Neural cell (in vitro differentiated cells): Measurements from ENCODE around the gene EPAS1. TPM values are rescaled to one million over a fixed set of nuclear protein-coding genes. Genes with fewer than 3 reads are reported as not detected.

Experiments used
- H2AFZ ChIP-seq: fragments of 200-600, 300-800 bp; sonication (generic), shearing (Covaris generic); 2 replicates; pipeline ENCODE4 v1.6.0; 2014; ENCODE audit warnings: low read depth, mild to moderate bottlenecking, antibody characterized with exemption, low read length, moderate library complexity
- H3F3A ChIP-seq: fragments of 200-600 bp; shearing (Covaris generic); 2 replicates; pipeline ENCODE4 v1.6.1; 2016; ENCODE audit warnings: mild to moderate bottlenecking, moderate library complexity, mixed read lengths, antibody characterized with exemption, low read length; ENCODE audit not compliant: insufficient read depth, poor library complexity, severe bottlenecking
- H3K27ac ChIP-seq: fragments of 200-600, 300-800 bp; sonication (generic), shearing (Covaris generic); 2 replicates; pipeline ENCODE4 v1.5.1; 2014; ENCODE audit warnings: mild to moderate bottlenecking, low read length, moderate library complexity
- H3K27me3 ChIP-seq: fragments of 300-800, 200-600 bp; sonication (generic), shearing (Covaris generic); 2 replicates; pipeline ENCODE4 v1.6.0; 2014; ENCODE audit warnings: mild to moderate bottlenecking, low read depth, low read length, moderate library complexity; ENCODE audit not compliant: insufficient read depth
- H3K36me3 ChIP-seq: fragments of 300-800, 200-600 bp; sonication (generic), shearing (Covaris generic); 2 replicates; pipeline ENCODE4 v1.5.1; 2014; ENCODE audit warnings: mild to moderate bottlenecking, antibody characterized with exemption, low read length, moderate library complexity; ENCODE audit not compliant: insufficient read depth
- H3K4me2 ChIP-seq: fragments of 300-800, 200-600 bp; sonication (generic), shearing (Covaris generic); 2 replicates; pipeline ENCODE4 v1.6.0; 2014; ENCODE audit warnings: mild to moderate bottlenecking, low read length
- H3K4me3 ChIP-seq: fragments of 300-800, 200-600 bp; sonication (generic), shearing (Covaris generic); 2 replicates; pipeline ENCODE4 v1.5.1; 2014; ENCODE audit warnings: mild to moderate bottlenecking, low read length, moderate library complexity
- H3K79me2 ChIP-seq: fragments of 200-600 bp; shearing (Covaris generic); replicated peaks from 2 replicates; pipeline ENCODE4 v1.6.0; 2014; ENCODE audit warnings: mild to moderate bottlenecking, low read length, moderate library complexity; ENCODE audit not compliant: insufficient read depth
- H3K9ac ChIP-seq: fragments of 300-800, 200-600 bp; sonication (generic), shearing (Covaris generic); 2 replicates; pipeline ENCODE4 v1.6.1; 2016; ENCODE audit warnings: mild to moderate bottlenecking, low read length, mixed read lengths
- H3K9me2 ChIP-seq: fragments of 200-600 bp; shearing (Covaris generic); 2 replicates; pipeline ENCODE4 v1.6.1; 2016; ENCODE audit warnings: mild to moderate bottlenecking, low read length, mixed read lengths; ENCODE audit not compliant: insufficient read depth
- H3K9me3 ChIP-seq: fragments of 200-600, 300-800 bp; sonication (generic), shearing (Covaris generic); 2 replicates; pipeline ENCODE4 v1.6.1; 2016; ENCODE audit warnings: mild to moderate bottlenecking, mixed run types, low read length, moderate library complexity, mixed read lengths
- H4K20me1 ChIP-seq: fragments of 200-600 bp; shearing (Covaris generic); 2 replicates; pipeline ENCODE4 v1.6.1; 2016; ENCODE audit warnings: mild to moderate bottlenecking, mixed run types; ENCODE audit not compliant: insufficient read depth
- EP300 ChIP-seq: fragments of 450-650 bp; conservative IDR thresholded peaks from 2 replicates; pipeline ENCODE4 v1.6.1; 2014; ENCODE audit warnings: antibody characterized with exemption, mild to moderate bottlenecking, moderate library complexity; ENCODE audit not compliant: poor library complexity, severe bottlenecking
- EZH2 ChIP-seq: fragments of 200-600, 300-800 bp; shearing (Covaris generic), sonication (generic); IDR thresholded peaks from 2 replicates; pipeline ENCODE4 v1.6.1; 2014; ENCODE audit warnings: antibody characterized with exemption, low read length, borderline replicate concordance, mild to moderate bottlenecking; ENCODE audit not compliant: insufficient read depth, poor library complexity, severe bottlenecking
- MXI1 ChIP-seq: fragments of 450-650 bp; conservative IDR thresholded peaks from 2 replicates; pipeline ENCODE4 v1.6.1; 2014; ENCODE audit warnings: antibody characterized with exemption, mild to moderate bottlenecking; ENCODE audit not compliant: poor library complexity, severe bottlenecking
- POLR2AphosphoS5 ChIP-seq: IDR thresholded peaks from 2 replicates; pipeline ENCODE4 v1.6.1; 2012
- RAD21 ChIP-seq: fragments of 450-650 bp; conservative IDR thresholded peaks from 2 replicates; pipeline ENCODE4 v1.6.1; 2014; ENCODE audit warnings: antibody characterized with exemption, mild to moderate bottlenecking, moderate library complexity
- SMC3 ChIP-seq: fragments of 450-650 bp; conservative IDR thresholded peaks from 2 replicates; pipeline ENCODE4 v1.6.1; 2014; ENCODE audit warnings: antibody characterized with exemption, mild to moderate bottlenecking, moderate library complexity; ENCODE audit not compliant: poor library complexity
- TAF1 ChIP-seq: IDR thresholded peaks from 2 replicates; pipeline ENCODE4 v1.6.1; 2012; ENCODE audit warnings: low read depth
- polyA plus RNA-seq: library from polyadenylated mRNA; depleted of rRNA; stranded (reverse); fragments of >200 nt; gene quantifications from 2 replicates; pipeline ENCODE4 v1.2.3, GENCODE V29; 2014
- TF ChIP-seq, protein P1 (sequence below): fragments of 450-650 bp; IDR thresholded peaks from 2 replicates; pipeline ENCODE4 v1.5.1; 2014; ENCODE audit warnings: antibody characterized with exemption, mild to moderate bottlenecking, moderate library complexity; ENCODE audit not compliant: poor library complexity, severe bottlenecking
- TF ChIP-seq, protein P2 (sequence below): IDR thresholded peaks from 2 replicates; pipeline ENCODE4 v1.6.1; 2012; ENCODE audit warnings: borderline replicate concordance

Gene EPAS1
- polyA plus RNA-seq, 1 donor from 2014 or later: not detected

DNA sequence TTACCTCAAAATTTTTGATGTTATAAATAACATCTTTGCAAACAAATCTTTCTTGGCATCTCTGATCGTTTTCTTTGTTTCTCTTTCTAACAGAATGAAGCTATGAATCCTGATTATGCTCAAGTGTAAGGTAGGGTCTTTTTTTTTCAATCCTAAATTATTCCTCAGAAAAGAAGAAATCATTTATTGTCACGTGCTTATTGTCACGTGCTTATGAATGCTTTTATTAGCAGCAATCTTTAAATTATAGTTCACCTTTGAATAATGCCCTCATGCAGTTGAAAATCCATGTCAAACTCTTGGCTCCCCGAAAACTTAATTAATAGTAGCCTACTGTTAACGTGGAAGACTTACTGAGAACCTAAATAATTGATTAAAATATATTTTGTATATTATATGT, 39.2 kb upstream of the EPAS1 start:
- no peaks in the 10 kb centered on the region for H3K36me3 ChIP-seq
- no peaks in the 10 kb centered on the region for H3K27me3 ChIP-seq
- H3F3A ChIP-seq: no peaks in the 10 kb centered on the region
- TF ChIP-seq, protein P1, sequence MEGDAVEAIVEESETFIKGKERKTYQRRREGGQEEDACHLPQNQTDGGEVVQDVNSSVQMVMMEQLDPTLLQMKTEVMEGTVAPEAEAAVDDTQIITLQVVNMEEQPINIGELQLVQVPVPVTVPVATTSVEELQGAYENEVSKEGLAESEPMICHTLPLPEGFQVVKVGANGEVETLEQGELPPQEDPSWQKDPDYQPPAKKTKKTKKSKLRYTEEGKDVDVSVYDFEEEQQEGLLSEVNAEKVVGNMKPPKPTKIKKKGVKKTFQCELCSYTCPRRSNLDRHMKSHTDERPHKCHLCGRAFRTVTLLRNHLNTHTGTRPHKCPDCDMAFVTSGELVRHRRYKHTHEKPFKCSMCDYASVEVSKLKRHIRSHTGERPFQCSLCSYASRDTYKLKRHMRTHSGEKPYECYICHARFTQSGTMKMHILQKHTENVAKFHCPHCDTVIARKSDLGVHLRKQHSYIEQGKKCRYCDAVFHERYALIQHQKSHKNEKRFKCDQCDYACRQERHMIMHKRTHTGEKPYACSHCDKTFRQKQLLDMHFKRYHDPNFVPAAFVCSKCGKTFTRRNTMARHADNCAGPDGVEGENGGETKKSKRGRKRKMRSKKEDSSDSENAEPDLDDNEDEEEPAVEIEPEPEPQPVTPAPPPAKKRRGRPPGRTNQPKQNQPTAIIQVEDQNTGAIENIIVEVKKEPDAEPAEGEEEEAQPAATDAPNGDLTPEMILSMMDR: no peak
- TF ChIP-seq RAD21: no peak
- no peak for TF ChIP-seq MXI1
- TF ChIP-seq POLR2AphosphoS5: no peak
- TF ChIP-seq EZH2: no peak
- TF ChIP-seq, protein P2, sequence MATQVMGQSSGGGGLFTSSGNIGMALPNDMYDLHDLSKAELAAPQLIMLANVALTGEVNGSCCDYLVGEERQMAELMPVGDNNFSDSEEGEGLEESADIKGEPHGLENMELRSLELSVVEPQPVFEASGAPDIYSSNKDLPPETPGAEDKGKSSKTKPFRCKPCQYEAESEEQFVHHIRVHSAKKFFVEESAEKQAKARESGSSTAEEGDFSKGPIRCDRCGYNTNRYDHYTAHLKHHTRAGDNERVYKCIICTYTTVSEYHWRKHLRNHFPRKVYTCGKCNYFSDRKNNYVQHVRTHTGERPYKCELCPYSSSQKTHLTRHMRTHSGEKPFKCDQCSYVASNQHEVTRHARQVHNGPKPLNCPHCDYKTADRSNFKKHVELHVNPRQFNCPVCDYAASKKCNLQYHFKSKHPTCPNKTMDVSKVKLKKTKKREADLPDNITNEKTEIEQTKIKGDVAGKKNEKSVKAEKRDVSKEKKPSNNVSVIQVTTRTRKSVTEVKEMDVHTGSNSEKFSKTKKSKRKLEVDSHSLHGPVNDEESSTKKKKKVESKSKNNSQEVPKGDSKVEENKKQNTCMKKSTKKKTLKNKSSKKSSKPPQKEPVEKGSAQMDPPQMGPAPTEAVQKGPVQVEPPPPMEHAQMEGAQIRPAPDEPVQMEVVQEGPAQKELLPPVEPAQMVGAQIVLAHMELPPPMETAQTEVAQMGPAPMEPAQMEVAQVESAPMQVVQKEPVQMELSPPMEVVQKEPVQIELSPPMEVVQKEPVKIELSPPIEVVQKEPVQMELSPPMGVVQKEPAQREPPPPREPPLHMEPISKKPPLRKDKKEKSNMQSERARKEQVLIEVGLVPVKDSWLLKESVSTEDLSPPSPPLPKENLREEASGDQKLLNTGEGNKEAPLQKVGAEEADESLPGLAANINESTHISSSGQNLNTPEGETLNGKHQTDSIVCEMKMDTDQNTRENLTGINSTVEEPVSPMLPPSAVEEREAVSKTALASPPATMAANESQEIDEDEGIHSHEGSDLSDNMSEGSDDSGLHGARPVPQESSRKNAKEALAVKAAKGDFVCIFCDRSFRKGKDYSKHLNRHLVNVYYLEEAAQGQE: no peak
- TF ChIP-seq SMC3: no peak
- no peak for TF ChIP-seq EP300
- no peak for TF ChIP-seq TAF1
- H3K9me2 ChIP-seq: no peaks in the 10 kb centered on the region
- no peak overlapping the region for H3K27ac ChIP-seq
- H3K9me3 ChIP-seq: no peaks in the 10 kb centered on the region
- H3K79me2 ChIP-seq: no peaks in the 10 kb centered on the region
- H3K4me2 ChIP-seq: no peak overlapping the region
- no peak overlapping the region for H2AFZ ChIP-seq
- H3K9ac ChIP-seq: no peak overlapping the region
- no peak overlapping the region for H3K4me3 ChIP-seq
- no peaks in the 10 kb centered on the region for H4K20me1 ChIP-seq

DNA sequence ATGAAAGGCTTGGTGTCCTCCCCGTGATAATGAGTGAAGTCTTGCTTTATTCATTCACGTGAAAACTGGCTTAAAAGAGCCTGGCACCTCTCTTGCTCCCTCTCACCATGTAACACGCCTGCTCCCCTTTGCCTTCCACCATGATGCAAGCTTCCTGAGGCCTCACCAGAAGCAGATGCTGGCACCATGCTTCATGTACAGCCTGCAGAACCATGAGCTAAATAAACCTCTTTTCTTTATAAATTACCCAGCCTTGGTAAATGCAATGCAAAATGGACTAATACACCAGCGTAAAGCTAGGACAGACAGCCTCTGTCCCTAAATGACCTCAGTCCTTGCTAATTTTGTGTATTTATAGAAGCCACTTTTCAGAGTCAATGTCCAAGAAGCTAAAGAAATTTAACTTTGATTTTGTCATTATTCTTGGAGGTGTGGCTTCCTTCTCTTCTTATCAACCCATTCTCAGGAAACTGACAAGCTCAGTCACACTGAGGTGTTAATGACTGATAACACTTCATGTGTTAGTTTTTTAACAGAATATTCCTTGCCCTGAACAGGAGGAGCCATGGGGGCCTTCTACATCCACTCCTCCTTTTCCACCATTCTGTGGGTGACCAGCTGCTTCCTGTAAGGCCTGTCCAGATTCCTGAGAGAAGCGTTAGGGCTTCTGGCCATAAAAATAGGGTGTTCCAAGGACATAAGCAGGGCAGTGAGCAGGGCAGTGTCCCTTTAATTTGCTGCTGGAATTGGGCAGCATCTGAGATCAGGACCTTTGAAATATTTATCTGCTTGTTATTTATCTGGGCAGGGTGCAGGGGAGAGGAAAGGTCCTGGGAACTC, 38.0 kb upstream of the EPAS1 start:
- Histone ChIP-seq H4K20me1 (no peaks in the 10 kb centered on the region), H3K4me2 (no peak overlapping the region), H3K9me3 (no peaks in the 10 kb centered on the region), H3K27ac (no peak overlapping the region), H3K79me2 (no peaks in the 10 kb centered on the region), H3K27me3 (no peaks in the 10 kb centered on the region), H3K4me3 (no peak overlapping the region), H3K9me2 (no peaks in the 10 kb centered on the region), H3K9ac (no peak overlapping the region), H3F3A (no peaks in the 10 kb centered on the region), H3K36me3 (no peaks in the 10 kb centered on the region), H2AFZ (no peak overlapping the region)
- no peak for TF ChIP-seq MXI1
- TF ChIP-seq, protein P1: no peak
- TF ChIP-seq, protein P2: no peak
- no peak for TF ChIP-seq EP300
- TF ChIP-seq EZH2: no peak
- no peak for TF ChIP-seq TAF1
